SK-MEL-5 (cell line): ENCODE data around the gene HTR2B. TPM values are rescaled to one million over a fixed set of nuclear protein-coding genes. Genes with fewer than 3 reads are reported as not detected.
"Not testable (repeated sequence)": the region's sequence is repeated elsewhere in the genome, so short reads cannot be mapped to it uniquely, and the experiment has no call there.

Source experiments
- DNase-seq: peaks from one replicate; pipeline ENCODE4 v3.0.0-alpha.2; 2016; ENCODE audit warnings: low read depth, low spot score
- in situ Hi-C: cut with HindIII; loops from 2 replicates; pipeline ENCODE4 v1.10.0; 2016; ENCODE audit warnings: low sequenced_read_pairs, high pct_unique_total_duplicates, low pct_unique_long_range_greater_than_20kb
- total RNA-seq: library from RNA; depleted of rRNA; stranded (reverse); fragments of >200 nt; shearing (Covaris generic); gene quantifications from 2 replicates; pipeline ENCODE4 v1.2.3, GENCODE V29; 2014

Gene HTR2B
- total RNA-seq, 1 experiment from 2014 or later, result 1.2 TPM

- in situ Hi-C loops, result no loop called here
- peak; percentile 32 for DNase-seq
Observed at GRCh38 chr2:231110551-231110950, 14.3 kb downstream of the HTR2B start.

DNA sequence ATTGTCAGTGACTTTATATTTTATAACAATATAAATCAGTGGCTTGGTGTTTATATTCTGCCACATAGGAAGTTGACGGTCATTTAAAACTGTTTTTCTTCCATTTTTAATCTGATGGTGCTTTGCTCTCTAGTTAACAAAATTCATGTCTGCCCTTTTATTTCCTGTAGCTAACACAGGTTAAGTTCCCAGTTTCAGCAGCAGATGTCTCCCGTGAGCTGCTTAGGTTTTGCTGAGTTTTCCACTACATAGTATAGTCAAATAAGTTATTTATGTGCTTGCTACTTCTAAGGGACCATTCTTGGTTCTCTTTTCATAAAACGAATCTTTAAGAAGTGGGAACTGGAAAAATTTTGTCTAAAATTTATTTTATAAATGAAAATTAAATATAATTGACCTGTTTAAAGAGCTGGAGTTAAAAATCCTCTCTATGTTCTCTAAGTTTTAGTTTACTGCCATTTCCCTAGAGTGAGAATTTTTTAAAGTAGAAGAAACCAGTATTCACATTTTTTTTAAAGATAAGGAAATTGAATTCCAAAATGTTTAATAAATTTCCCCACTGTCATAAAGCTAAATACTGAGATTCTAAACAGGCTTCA lies 20.6 kb downstream of the HTR2B start:
- peak; percentile 76 for DNase-seq
- in situ Hi-C loops, result no loop called here

DNA sequence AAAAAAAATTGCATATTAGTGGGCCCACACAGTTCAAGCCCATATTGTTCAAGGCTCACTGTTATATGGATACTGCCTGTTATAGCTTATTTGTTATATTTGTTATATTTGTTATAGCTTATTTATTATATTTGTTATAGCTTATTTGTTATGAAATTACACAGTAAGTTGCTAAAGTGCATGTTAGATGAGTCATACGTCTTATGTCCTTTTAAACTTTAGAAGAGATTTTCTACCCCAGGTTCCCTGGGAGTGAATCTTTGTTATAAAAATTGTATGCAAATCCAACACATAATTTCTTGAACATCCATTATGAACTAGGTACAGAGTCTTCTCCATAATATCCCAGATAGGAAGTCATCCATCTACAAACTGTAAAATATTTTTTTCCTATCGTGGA lies 22.1 kb downstream of the HTR2B start:
- in situ Hi-C loops, result no loop called here
- DNase-seq, result no peak

DNA sequence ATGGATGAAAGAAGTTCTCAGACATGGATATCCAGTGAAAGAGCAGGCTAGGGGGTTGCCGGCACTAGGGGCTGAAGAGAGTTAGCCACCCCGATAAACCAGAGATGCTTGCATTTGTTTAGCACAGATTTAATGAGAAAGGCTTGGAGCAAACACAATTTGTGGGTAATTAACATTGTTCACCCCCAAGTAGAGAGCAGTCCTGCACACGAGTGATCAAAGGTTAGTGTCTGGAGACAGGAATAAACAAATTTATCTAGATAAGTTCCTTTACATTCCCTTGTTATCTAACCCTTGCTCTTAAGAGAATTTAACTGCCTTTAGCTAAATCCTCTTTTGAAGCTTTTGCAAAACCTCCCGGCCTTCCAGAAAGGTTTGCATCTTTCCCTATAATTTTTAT lies 23.9 kb downstream of the HTR2B start:
- in situ Hi-C loops, result no loop called here
- no peak for DNase-seq

GRCh38 chr2:231100321-231100720 lies 24.5 kb downstream of the HTR2B start:
- in situ Hi-C loops, DNase-seq: not testable (repeated sequence)

DNA sequence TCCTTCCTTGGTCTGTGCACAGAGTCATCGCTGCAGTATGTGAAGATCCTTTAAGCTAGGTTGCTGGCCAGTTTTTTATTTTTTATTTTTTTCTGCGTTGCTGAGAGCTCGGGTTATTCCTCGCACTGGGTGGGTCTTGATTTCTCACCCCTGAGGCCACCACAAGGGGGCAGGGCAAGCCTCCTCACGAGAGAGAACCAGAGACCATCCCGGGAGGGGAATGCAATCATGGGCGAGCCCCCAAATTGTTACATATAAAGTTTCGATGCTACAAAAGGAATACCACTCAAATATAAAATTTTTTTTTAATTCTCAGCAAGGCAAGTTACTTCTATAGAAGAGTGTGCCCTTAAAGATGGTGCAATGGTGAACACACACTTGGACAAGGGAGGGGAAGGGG lies 24.9 kb downstream of the HTR2B start:
- in situ Hi-C loops, result no loop called here
- DNase-seq, result no peak

DNA sequence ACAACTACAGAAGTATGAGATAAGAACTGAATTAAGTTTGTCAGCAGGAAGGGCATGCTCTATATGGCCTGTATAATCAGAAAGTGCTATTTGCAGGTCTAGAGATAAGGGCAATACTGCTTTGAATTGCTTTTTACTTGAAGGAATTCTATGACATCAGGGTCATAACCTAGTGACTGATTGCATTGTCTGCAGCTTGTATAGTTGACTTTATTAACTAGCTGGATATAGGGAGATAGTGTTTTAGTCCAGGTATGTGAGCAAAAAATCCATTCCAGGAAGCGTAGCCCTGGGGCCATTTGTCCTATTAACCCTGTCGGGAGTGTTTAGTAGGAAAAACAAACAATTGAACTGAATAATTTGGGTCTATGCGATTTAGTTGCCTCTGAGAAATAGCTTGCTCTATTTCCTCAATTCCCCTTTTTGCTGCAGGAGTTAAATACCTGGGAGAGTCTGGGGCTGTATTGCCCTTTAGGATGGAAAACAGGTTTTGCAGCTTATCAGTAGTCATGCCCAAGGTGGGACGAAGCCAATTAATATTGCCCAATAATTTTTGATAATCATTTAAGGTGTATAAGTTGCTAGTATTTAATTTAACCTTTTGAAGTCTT lies 30.0 kb downstream of the HTR2B start:
- DNase-seq, result no peak
- in situ Hi-C loops, result no loop called here

- in situ Hi-C loops, result no loop called here
- DNase-seq, result no peak
Observed at GRCh38 chr2:231093933-231094332, 30.9 kb downstream of the HTR2B start.

GRCh38 chr2:231088754-231089153 lies 36.1 kb downstream of the HTR2B start:
- in situ Hi-C loops, result no loop called here
- no peak for DNase-seq

GRCh38 chr2:231084565-231084964 lies 40.3 kb downstream of the HTR2B start:
- in situ Hi-C loops, result no loop called here

DNA sequence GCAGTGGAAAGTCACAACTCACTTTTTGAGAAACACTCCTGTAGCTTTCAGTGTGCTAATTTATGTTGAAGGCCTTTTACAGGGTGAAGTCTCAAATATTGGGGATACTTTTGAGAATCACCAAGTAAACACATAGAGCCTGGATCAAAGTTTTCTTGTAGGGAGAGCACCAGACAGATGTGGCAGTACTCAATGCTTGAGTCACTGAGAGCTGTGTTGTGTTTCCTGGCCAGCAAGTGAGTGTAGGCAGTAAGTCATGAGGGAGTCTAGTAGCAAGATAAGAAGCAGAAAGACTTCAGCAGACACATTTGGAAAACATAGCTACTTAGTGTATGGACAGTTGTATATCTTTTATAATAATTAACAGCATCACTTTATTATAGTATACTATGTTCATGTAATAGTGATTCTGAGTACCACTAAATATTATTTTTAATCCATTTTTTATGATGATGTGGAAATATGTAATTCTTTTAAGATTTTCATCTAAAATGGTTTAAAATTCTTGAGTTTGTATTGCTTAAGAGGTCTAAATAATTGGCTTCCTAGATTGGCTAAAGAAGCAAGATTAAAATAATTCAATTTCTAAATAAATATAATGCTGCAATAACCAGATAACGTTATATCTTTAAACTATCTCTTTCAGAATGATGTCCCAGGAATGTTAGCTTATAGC lies 55.3 kb downstream of the HTR2B start:
- no peak for DNase-seq
- in situ Hi-C loops, result no loop called here

More at GRCh38 chr2:231084565-231084964, 40.3 kb downstream of the HTR2B start:
- no peak for DNase-seq

- in situ Hi-C loops, result no loop called here
- no peak for DNase-seq
Observed at GRCh38 chr2:231068525-231069222, 56.2 kb downstream of the HTR2B start.

GRCh38 chr2:231067531-231067930 lies 57.3 kb downstream of the HTR2B start:
- in situ Hi-C loops, DNase-seq: not testable (repeated sequence)

DNA sequence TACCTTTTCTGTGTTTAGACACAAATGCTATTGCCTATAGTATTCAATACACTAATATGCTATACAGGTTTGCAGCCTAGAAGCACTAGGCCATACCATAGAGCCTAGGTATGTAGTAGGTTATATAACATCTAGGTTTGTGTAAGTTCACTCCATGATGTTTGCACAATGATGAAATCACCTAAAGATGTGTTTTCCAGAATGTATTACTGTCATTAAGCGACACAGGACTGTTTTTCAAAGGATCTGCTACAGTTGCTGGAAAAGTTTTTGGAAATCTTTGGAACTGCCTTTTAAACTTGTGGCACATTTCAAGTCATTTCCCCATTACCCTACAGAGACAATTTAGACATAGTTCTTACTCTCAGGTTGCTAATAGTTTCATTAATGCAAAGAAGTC lies 58.9 kb downstream of the HTR2B start:
- in situ Hi-C loops, result no loop called here
- DNase-seq, result no peak

DNA sequence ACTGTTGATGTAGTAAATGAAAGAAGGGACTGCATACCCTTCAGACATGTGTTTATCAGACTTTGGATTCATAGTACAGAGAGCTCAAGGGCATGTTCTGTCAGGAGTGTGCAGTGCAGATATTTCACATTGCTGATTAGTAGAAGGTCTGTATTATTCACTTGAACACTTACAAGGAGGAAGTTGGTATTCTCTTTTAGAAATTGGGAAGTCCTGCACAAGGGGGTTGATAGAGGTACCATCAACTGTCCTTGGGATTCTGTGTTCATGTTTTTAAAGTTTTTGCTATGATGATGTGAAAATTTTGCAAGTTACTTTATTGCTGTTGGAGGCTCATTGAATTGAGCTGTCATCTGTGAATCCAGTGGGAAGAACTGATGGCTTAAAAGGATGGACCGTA lies 61.5 kb downstream of the HTR2B start:
- in situ Hi-C loops, result no loop called here

DNA sequence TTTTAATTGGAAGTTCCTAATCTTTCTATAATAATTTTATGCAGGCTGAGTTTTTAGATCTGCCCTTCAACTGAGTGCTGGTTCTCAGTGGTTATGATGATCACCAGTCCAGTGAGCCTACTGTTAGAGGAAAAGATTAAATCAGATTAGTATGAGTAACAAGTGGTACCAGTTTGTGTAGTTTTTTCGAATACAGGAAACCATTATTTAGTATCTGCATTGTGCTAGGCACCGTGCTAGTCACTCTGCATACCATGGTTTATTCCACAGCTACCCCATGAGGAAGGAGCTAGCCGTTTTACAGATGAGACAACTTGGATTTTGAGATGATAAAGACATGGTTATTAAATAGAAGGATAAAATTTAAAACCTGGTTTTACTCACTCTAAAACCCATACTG lies 62.1 kb downstream of the HTR2B start:
- in situ Hi-C loops, result no loop called here
- no peak for DNase-seq

More for the DNA sequence above, 61.5 kb downstream of the HTR2B start:
- DNase-seq, result no peak

GRCh38 chr2:231059756-231060155 lies 65.1 kb downstream of the HTR2B start:
- in situ Hi-C loops, result no loop called here
- DNase-seq, result no peak

DNA sequence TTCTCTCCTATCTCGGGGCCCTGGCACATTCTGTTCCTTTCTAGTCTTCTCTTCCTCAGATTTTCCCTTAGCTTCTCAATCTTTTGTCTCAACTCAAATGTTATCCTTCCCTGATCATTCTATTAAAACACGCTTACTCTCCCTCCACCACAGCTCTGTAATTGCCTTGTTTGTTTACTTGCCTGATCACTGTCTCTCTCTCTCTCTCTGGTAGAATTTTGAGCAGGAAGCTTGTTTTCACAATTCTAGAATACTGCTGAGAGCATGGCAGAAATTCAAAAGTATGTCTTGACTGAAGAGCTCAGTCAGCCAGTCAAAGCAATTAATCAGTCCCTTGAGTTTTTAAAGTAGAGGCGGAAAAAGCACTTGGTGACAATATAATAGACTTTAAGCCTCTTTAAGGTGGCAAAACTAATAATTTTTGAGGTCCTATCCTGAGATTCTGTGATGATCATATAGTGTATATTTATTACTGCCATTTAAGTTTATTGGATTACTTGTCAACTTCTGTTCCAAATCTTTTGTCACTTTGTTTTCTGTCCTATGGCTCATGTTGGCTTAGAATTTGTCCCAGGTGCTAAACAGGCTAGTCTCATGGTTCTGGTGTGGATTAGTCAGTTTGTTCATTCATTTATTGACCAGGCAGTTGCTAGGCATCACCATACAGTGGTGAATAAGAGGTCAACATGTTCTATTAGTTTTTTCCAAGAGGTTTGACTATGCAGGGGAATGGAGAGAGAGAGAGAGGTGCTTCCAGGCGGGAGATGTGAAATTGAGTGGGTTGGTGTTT lies 65.9 kb downstream of the HTR2B start:
- no peak for DNase-seq
- in situ Hi-C loops, result no loop called here
